HG02840 (cell line): ENCODE measurements around the gene NOP10.

ENCODE experiments used
- ATAC-seq: cut with Tn5 transposase; IDR thresholded peaks from one replicate; pipeline ENCODE4 v1.9.1; 2021; ENCODE audit warnings: mild to moderate bottlenecking, moderate library complexity, moderate number of reproducible peaks; ENCODE audit not compliant: unreplicated experiment, low FRiP score

The NOP10 gene

DNA sequence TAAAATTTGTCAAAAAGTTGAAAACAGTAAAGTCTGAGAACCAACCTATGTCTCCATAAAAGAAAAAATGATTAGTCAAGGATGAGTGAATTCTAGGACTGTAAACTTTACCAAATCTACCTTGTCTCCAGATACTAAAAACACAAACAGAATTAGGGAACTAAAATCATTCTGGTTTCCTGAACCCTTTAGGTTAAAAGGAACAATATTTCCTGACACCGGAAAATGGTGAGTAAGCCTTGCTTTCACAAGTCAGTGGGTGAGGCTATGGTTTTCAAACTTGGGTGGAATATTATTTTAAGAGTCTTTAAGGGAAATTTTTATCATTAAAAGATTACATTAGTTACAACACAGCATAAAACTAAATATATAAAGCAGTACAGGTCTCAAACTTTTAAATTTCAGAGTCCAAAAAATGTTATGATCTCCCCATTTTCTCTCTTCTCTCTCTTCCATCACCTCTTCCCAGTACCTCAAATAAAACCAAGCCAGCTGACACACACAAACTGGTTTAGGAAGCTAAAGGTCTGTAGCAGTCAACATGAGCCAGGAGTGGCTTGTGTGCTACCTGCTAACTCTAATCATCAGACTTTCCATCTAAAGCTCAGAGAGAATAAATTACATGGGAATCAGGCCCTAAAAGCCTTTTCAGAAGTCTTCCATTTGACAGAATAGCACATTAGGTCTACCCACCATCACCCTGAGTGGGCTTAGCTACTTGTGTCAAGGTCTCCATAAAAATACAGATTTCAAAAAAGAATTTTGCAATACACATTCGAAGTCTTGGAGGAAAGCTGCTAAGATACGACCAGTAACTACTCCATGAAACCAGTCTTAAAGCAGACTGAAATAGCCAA is 7.5 kb downstream of the NOP10 start:
- ATAC-seq = no peak

DNA sequence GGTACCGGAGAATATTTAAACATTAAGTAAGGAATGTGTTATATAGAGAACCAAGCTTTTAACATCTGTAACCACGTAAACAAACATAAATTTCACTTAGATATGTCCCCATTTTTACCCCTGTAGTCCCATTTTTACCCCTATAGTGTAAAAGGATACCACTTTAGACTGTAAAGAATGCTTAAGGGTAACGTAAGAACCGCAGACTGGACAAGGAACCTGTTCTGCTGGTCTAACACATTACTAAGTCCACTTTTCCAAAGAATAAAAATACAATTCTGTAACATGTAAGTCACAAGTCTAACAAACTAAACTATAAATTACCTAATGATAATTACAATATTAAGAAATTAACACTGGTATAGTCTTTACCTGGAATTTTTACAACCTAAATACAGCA is 8.3 kb downstream of the NOP10 start:
- no peak for ATAC-seq

DNA sequence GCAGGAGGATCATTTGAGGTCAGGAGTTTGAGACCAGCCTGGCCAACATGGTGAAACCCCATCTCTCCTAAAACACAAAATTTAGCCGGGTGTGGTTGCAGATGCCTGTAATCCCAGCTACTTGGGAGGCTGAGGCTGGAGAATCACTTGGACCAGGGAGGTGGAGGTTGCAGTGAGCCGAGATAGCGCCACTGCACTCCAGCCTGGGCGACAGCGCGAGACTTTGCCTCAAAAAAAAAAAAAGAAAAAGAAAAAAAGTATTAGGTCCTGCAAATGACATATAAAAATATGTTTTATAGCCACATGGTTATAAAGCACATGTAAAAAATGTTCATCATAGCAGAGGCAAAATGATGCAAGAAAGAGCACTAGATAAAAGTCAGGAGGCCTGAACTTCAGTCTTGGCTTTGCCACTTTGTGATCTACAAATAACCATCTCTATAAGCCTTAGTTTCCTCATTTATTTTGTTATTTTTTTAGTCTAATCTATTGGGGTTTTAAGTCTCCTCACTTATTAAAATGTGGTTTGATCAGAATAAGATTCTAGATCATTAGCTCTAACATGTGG is 10.3 kb downstream of the NOP10 start:
- ATAC-seq = no peak

DNA sequence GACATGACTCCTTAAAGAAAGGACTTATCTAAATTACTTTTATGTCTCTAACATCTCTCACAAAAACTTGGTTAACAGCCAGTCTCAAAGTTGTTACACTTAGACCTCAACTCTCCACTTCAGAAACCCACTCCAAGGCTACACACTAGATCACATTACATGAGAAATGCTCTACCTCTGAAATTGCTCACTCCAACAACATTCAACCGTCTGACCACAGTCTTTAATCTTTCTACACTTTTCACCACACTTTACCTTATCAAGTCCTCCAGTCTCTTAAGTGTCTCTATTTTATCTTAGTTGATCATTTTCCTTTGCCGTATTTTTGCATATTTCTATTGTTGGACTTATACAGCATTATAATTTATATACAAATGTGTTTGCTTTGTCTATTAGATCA is 11.1 kb downstream of the NOP10 start:
- ATAC-seq = no peak

DNA sequence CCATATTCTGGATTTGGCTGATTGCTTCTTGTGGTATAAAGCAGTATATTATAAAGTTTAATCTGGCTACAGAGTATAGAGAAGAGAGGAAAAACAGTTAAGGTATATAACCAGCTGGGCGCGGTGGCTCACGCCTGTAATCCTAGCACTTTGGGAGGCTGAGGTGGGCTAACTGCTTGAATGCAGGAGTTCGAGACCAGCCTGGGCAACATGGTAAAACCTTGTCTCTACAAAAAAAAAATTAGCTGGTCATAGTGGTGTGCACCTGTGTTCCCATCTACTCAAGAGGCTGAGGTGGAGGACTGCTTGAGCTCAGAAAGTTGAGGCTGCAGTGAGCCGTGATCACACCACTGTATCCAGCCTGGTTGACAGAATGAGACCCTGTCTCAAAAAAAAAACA is 12.7 kb downstream of the NOP10 start:
- no peak for ATAC-seq

DNA sequence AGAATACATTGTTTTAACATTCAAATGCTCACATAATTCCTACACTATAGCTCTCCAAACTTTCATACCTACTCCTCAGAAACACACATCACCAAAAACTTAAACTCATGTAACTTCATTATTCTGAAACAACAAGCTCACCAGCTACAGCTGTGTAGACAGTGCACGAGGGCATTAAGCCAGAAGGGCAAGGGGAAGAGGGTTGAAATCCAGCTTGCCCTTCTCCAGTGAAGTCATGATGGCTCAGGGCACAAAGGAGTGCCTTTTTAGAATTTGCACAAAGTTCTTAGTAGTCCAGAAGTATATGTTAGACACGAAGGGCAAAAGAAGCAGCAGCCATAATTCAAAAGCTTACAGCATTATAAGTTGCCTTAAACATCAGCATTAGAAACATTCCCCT is 13.9 kb downstream of the NOP10 start:
- no peak for ATAC-seq

DNA sequence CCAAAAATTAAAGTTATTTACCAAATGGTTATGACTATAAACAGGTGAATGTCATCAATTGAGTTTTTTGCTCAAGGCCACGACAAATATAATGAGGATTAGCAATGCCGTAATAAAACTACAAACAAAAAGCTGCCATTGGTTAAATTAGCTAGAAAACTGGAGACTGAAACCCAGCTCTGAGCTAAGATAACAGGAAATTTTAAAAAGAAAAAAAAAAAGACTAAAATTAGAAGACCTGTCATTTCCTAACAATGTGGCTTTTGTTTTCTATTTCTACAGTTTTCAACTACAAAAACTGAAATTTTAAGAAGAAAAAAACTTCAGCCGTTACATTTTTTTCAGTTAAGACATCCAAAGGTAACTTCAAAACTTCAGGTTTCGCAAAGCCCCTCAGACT is 15.0 kb downstream of the NOP10 start:
- no peak for ATAC-seq

DNA sequence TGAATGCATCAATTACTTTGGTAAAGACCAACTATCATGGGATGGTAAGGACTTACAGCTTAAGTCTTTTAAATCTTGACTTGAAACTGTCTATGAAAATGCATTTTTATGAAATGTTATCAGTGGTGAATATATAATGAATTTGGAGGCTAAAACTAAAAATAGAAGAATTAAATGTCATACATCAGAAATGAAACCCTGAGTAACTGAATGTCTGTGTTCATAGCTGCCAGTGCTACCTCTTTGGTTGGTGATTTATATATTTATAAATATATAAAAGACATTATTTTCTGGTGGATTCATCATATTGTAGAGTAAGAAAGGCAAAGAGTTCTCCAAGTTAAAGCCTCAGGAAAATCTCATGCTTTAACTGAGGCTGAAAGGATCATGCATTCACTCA is 17.6 kb downstream of the NOP10 start:
- no peak for ATAC-seq

DNA sequence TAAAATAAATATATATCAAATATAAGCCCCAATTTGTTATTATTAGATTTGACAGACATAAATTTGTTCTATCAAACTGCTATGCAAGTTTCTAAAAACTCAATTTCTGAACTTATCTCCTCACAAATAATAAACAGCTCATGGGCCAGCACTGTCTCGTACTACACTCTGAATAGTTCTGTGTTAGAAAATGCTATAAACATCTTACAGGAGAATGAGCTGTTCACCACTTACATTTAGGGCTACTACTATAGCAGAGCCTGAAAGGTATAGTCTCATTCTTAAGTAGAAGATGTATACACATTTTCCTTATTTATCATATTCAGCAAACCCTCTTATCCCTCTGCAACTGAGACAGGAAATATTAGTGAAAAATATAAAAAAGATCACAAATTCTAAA is 18.0 kb downstream of the NOP10 start:
- ATAC-seq = no peak

DNA sequence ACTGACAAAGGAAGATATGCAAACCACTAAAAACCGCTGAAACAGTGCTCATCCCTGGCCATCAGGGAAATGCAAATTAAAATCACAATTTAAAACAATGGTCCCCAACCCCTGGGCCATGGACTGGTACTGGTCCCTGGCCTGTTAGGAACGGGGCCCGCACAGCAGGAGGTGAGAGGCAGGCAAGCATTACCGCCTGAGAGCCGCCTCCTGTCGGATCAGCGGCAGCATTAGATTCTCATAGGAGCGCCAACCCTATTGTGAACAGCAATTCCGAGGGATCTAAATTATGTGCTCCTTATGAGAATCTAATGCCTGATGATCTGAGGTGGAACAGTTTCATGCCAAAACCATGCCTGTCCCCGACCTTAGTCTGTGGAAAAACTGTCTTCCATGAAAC is 19.7 kb downstream of the NOP10 start:
- no peak for ATAC-seq

DNA sequence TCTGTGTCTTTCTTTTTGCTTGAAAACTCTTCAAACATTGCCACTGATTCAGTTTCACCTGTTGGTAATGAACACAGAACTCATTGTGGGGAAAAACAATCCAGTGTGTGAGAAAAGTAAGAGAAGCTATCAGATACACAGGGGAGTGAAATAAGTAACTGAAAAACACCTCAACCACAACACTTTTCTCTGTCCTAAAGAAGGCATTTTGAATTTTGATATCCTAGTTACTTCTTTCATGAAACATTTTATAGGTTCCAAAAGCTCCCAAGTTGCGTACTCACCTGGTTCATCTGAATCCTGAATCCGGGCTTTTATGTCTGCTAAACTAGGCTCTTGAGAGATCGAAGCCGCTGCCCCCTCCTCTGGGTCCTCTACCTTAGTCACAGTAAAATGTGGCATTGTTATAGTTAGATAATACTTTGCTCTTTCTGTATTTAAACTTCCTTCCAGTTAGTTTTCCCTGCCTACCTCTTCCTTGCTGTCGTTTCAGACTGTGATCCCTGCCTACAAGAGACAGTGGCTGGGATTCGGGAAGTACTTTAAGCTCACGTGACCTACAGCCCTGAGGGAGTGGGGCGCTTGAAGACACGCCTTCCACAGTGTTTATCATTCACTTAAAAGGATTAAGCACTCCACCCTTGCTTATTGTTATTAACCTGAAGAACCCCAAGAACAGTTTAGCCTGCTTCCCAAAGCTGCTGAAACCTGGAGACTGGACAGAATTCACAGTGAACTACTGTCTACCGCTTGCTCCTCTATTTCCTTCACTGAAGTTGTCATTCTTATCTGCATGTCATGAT is 24.5 kb downstream of the NOP10 start:
- no peak for ATAC-seq

DNA sequence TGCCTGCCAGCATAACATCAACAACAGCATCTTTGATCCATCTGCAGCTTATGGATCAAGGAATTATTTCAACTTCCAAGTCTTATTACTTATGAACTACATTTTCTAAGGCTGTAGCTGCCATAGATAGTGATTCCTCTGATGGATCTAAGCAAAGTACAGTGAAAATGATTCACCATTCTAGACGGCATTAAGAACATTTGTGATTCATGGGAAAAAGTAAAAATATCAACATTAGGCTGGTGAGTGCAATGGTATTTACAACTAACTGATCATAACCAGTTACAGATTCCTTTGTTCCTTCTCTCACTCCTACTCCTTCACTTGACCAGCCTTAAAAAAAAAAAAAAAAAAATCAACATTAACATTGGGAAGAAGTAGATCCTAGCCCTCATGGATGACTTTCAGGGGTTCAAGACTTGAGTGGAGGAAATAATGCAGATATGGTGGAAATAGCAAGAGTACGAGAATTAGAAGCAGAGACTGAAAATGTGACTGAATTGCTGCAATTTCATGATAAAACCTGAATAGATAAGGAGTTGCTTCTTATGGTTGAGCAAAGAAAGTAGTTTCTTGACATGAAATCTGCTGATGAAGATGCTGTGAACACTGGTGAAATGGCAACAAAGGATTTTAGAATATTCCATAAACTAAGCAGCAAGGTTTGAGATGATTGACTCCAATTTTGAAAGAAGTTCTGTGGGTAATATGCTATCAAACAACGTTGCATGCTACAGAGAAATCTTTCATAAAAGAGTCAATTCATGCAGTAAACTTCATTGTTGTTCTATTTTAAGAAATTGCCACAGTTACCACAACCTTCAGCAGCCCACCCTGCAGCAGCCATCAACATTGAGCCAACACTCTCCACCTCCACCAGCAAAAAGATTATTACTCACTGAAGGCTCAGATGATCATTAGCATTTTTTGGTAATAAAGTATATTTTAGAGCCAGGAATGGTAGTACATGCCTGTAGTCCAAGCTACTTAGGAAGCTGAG is 28.1 kb downstream of the NOP10 start:
- ATAC-seq = no peak

DNA sequence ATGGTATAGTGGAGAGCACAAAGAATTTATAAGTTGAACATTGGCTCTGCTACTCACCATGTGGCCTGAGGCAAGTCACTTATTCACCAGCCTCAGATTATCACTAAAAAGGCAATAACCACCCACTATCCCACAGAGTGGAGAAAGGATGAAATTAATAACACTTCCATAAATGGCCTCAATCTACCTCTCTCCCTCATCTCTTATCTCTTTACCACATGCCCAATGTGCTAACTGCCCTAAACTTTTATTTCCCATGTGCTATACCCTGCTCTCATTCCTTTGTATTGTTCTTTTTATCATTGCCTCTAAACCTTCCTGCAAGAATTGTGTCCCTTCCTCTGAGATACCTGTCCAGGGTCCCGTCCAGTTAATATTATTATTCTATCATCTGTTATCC is 31.4 kb downstream of the NOP10 start:
- no peak for ATAC-seq

DNA sequence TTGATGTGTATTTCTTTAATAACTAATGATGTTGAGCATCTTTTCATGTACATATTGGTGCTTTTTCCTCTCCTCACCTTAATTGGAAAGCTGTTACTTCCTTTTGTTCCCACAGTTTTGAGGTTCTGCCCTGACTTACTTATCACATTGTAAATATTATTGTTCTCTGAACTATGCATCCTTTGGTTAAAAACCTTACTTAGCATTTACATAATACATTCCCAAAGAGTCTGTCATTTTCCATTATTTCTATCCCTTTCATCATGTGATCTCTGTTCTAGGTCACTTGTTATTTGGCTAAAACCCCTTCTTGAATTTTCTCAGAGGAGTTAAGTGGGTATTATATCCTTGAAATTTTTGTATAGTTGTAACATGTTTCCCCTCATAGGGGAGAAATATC is 38.3 kb downstream of the NOP10 start:
- no peak for ATAC-seq

DNA sequence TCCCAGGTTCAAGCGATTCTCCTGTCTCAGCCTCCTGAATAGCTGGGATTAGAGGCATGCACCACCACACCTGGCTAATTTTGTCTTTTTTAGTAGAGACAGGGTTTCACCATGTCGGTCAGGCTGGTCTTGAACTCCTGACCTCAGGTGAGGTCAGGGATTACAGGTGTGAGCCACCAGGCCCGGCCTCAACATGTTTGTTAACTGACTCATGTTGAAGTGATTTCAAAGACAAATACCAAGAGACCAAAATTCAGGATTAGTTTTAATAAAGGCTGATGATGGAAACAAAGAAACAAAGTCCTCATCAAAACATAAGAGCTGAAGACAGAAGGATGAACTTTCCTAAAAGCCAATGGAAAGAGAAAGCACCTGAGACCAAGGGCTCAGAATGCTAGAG is 41.9 kb downstream of the NOP10 start:
- ATAC-seq = no peak

DNA sequence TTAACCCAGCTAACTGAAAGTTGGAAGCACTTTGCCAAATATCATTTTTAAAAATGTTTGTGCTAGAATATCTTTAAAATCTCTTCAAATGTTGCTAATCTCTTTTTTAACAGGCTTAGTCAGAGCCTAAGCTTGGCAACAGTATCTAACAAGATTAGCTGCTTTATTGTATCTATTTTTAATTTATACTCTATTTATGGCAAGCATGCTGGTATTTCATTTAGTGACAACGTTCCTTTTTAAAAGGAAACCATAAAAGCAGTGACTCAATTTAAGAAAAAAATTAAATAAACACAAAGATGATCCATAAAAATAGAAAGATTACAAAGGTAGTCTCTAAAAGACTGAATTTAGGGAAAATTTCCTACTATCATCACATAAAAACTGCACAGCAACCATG is 45.9 kb downstream of the NOP10 start:
- ATAC-seq = no peak

DNA sequence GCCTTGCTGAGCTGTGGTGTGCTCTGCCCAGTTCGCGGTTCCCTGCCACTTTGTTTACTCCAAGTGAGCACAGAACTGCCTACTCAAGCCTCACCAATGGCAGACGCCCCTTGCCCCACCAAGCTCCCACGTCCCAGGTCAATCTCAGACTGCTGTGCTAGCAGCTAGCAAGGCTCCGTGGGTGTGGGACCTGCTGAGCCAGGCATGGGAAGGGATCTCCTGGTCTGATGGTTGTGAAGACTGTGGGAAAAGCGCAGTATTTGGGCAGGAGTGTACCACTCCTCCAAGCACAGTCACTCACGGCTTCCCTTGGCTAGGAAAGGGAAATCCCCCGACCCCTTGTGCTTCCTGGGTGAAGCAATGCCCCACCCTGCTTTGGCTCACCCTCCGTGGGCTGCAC is 50.3 kb downstream of the NOP10 start:
- ATAC-seq = no peak
